Measurements from ENCODE around the gene PNMA6F.

- TF ChIP-seq POLR2A (IDR thresholded peaks at IDR 0.05) (no peak), CTCF (IDR thresholded peaks at IDR 0.05) (no peak)
Measured at GRCh38 chrX:153306527-153307115, 14.9 kb downstream of the PNMA6F start.

All from uterus (tissue), 2 donors.